ENCODE measurements around the gene SLC39A11. TPM values are rescaled to one million over a fixed set of nuclear protein-coding genes. Genes with fewer than 3 reads are reported as not detected.
"Not testable (repeated sequence)": the region's sequence is repeated elsewhere in the genome, so short reads cannot be mapped to it uniquely, and the experiment has no call there.

Gene SLC39A11
- total RNA-seq, 1 donor from 2014 or later = 22.0 TPM

DNA sequence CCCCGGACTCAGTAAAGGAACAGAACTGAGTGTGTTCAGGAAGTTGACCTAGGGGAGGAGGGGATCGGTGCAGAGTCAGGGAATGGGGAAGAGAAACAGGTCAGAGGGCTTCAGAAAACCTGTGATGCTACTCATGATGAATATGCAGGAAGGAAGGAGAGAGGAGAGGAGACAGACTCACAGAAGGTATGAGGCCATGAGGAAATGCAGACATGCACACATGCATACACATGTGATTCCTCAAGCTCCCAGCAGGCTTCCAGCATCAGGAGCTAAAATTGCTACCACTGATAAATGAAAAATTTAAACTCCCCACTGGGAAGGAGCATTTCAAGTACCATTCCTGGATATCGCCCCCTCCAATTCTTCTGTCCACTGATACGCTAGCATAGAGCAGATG, 262.6 kb downstream of the SLC39A11 start:
- DNase-seq = no peak

DNA sequence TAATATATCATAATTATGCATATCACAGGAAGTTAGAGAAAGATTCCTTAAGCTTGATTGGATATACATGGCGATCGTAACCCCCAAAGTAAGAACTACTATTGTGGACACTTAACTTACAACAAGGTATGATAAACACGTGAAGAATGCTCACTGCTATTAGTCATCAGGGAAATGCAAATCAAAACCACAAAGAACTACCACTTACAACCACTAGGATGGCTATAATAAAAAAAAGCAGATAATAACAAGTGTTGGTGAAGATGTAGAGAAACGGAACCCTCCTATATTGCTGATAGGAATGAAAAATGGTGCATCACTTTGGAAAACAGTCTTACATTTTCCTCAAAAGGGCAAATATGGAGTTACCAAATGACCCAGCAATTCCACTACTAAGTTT, 265.9 kb downstream of the SLC39A11 start:
- no peak for DNase-seq

DNA sequence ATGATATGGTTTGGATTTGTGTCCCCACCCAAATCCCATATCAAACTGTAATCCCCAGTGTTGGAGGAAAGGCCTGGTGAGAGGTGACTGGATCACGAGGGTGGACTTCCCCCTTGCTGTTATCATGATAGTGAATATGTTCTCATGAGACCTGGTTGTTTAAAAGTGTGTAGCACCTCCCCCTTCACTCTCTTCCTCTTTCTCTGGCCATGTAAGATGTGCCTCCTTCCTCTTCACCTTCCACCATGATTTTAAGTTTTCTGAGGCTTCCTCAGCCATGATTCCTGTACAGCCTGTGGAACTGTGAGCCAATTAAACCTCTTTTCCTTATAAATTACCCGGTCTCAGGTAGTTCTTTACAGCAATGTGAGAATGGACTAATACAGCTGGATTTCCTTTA, 266.4 kb downstream of the SLC39A11 start:
- DNase-seq = not testable (repeated sequence)

DNA sequence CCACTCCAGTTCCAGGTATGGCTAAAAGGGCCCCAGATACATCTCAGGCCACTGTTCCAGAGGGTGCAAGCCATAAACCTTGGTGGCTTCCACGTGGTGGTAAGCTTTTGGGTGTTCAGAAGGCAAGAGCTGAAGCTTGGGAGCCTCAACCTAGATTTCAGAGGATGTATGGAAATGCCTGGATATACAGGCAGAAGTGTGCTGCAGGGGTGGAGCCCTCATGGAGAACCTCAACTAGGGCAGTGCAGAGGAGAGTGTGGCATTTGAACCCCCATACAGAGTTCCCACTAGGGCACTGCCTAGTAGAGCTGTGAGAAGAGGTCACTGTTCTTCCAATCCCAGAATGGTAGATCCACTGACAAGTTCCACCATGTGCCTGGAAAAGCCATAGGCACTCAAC, 267.3 kb downstream of the SLC39A11 start:
- DNase-seq = no peak

DNA sequence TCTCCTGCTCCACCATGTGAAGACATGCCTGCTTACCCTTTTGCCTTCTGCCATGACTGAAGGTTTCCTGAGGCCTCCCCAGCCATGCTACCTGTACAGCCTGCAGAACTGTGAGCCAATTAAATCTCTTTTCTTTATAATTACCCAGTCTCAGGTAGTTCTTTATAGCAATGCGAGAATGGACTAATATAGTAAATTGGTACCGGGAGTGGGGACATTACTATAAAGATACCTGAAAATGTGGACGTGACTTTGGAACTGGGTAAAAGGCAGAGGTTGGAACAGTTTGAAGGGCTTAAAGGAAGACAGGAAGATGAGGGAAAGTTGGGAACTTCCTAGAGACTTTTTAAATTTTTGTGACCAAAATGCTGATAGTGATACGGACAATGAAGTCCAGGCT, 268.2 kb downstream of the SLC39A11 start:
- DNase-seq = not testable (repeated sequence)

DNA sequence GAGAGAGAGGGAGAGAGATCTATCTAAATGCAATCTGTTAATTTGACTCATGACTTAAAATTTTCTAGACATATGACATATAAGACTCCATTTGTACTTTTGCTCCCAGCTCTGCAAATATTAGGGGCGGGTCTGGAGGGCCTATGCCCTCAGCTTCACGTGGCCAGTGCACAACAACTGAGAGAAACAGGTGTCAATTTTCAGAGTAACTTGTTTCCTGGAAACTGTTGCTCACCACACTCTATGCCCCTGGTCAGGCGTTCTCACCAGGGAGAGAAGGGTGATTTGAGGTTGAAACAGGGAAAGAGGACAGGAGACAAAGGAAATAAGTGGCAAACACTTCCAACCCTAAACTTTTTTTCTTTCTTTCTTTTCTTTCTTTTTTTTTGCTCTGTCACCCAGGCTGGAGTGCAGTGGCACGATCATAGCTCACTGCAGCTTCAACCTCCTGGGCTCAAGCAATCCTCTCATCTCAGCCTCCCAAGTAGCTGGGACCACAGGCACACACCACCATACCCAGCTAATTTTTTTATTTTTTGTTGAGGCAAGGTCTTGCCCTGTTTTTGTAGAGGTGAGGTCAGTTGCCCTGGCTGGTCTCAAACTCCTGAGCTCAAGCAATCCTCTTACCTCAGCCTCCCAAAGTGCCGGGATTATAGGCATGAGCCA, 270.0 kb downstream of the SLC39A11 start:
- no peak for DNase-seq

DNA sequence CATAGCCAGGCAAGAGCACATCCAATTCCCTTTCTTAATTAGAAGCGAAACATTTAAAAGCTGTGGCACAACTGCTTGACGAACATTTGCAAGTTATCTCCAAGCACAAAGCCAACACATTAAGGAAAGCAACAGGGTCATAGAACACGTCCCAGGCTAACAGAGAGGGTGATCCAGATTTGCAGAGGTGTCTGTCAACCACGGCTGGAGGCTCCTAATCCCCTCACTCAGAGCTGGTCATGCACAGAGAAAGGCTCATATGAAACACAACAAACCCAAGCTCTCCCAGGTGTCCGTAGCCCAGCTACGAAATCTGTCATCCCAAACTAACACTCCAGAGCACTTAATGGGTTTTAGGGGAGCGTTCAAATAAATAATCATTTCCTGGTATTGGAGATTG, 276.1 kb downstream of the SLC39A11 start:
- DNase-seq = no peak

DNA sequence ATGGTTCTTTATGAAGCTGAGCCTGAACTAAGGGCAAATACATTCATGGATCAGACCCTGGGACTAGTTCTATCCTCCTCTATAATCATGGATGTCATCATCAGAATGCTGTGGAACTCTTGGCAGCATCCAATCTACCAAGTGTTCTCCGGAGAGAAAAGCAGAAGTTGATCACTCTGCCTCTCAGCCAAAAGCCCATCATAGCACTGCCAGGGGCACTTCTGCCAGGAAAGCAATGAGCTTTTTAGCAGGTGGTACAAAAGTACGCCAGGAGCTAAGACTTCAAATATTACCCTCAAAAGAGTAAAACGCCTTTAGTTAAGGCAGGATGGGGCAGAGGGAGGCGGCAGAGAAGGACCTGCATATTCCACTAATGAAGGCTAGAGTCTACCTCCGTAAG, 279.0 kb downstream of the SLC39A11 start:
- DNase-seq = no peak

DNA sequence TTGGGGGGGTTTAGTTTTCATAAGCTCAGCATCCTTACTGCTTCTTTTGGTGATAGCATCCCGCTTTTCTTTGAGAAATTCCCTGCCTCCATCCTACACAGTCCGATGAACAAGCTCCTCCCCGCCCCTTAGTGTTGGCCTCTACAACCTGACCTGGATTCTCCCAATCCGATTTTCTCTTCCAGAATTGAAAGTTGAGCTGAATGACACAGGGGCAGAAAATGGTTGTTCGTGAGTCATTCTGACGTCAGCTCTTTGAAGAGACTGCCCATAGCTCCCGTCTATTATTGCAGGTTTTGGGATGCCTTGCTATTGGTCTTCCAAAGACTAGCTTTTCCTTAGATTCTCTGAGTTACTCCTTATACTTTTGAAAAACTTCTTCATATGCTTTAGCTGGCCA, 279.7 kb downstream of the SLC39A11 start:
- DNase-seq = no peak

DNA sequence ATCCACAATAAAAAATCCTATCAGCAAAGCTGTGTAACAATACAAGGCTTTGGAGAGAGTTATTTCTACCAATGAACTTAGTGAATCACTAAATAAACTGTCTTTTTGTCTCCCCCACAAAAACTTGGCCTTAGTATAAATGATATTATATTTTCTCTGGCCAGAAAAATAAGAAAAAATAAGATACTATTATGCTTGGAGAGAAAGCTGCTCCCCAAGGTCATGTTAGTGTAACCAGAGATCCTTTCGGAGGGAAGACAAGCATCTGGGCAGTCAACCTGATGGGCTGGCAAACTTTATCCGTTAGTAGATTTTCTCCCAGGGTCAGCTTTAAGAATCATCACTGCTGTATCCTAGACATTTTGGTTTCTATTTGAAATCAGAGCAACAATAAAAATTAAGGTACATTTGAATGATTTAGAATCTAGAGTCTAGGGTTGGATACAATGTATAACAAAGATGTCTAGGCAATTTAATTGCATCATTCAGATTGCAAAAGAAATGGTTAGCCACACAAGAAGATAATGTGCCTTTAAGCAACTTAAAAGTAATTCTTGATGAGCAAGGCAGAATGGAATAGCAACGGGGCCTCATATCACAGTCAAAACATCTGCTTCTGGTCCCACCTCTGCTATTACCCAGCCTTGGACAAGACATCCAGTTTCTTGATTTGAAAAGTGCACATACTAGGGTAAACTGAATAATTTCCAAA, 280.4 kb downstream of the SLC39A11 start:
- DNase-seq = no peak

DNA sequence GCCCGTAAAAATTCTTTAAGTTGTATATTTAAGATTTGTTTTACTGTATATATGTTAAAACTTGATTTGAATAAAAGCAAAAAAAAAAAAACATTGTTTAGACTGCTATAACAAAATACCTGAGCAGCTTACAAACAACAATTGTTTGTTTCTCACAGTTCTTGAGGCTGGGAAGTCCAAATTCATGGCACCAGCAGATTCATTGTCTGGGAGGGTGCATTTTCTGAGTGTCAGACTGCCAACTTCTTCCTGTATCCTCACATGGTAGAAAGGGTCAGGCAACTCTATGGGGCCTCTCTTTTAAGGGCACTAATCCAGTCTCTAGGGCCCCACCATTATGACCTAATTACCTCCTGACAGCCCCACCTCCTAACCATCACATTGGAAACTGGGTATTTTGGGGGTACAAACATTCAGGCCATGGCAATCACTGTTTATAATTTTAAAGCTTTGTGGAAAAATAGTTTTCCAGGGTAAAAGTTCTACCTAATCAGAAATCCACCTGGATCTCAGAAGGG, 281.4 kb downstream of the SLC39A11 start:
- DNase-seq = no peak

DNA sequence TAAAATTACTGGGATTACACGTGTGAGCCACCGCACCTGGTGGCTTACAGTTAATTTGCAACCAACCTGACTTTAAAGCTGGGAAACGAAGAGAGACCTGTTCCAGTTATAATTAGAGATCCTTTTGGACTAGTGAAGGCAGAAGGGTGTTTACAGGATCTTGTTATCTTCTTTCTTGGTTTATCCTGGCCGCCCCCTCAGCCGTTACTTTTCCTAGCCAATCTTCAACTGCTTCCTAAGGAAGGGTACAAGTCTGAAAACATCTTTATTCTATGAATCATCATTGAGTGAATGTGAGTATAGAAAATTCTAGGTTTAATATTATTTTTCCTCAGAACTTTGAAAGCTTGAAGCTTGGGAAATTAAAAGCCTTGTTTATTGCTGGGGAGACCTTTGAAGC, 286.5 kb downstream of the SLC39A11 start:
- no peak for DNase-seq

DNA sequence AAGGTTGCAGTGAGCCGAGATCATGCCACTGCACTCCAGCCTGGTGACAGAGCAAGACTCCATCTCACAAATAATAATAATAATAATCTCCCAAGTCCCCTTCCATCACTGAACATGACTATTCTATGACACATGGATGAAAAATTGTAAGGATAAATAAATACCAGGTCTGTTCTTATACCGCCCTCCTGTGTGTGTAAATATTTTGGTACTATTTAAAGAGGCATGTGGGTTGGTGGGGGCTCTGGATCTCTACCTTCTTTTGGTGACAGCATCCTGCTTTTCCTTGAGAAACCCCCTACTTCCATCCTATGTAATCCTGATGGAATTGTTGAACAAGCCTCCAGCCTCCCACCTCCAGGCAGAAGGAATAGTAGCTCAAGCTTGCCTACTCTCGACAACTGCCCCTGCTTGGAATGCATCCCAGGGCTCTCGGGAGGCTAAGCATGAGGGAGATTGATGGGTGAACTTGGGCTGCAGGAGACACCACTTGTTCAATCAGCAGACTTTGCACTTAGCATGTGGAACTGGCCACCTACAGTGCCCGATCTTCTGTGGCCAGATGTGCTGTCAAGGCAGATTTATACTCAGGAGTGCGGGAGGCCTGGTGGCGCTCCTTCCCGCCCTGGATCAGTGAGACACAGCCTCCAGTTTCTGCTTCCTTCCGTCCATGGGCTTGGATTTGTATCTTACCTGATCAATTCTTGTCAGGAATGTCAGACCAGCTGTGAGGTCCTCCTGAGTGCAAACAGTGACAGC, 287.4 kb downstream of the SLC39A11 start:
- no peak for DNase-seq

DNA sequence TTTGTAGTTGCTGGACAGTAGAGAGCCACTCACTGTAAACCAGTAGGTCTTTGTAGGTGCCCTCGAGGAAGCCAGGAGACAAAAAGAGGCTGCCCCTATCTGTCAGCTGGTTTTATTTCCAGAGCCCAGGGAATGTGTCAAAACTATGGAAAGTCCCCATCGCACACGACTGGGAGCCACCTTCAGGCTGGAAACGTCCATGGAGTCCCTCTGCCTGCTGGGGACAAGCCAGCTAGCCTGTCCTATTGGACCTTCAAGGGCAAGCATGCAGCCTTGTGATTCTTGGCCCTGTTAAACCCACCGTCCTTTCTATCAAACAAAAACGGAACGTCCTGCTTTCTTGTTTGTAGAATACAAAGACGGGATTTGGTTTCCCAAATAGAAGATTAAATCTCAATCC, 289.8 kb downstream of the SLC39A11 start:
- no peak for DNase-seq

DNA sequence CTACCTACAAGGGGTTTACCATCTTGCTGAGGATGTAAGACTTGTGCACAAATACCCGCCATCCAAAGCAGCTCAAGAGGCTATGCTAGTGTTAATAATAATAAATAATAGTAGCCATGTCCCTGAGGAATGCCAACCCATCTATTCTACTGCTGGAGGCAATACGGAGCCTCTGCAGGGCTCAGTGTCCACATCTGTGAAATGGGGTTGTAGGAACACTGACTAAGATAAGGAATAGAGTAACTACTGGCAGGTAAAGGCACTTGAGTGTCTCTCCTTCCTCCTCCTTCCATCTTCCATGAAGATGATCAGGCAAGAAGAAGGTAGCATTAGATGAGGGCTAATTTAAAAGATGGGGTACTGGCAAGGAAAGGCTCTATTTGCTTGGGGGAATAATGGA, 295.3 kb downstream of the SLC39A11 start:
- no peak for DNase-seq

DNA sequence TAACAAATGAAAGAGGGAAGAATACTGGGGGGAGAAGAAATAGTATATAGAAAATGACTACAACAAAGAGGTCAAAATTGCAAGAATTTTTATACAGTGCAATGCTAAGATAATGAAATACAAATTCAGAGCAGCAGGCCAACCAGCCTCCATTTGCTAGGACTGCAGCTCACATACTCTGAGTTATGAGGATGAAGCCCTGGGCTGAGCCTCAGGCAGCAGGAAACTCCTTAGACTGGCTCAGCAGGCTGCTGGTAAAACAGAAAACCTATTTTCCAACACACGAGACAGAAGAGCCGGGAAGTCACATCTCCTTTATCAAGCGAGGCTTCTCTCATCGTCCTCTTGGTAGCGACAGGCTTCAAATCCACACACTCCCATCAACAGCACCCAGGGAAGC, 296.5 kb downstream of the SLC39A11 start:
- DNase-seq = no peak

DNA sequence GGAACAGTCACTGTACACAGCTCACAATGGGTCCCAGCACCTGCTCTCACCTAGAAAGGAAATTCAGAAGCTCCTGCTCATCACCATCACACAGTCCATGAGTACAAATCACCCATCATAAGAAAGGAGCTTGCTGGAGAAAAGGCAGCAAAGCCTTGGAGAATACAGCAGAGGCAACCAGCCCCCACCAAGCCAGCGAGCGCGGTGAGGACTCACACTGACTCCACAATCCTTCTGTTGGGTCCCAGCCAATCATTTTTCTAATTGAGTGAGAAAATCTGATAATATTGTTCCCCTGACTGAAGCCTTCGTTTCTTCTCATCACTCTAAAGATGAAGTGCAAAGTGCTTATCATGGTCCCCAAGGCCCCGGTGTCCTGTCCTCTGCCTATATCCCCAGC, 298.3 kb downstream of the SLC39A11 start:
- no peak for DNase-seq

DNA sequence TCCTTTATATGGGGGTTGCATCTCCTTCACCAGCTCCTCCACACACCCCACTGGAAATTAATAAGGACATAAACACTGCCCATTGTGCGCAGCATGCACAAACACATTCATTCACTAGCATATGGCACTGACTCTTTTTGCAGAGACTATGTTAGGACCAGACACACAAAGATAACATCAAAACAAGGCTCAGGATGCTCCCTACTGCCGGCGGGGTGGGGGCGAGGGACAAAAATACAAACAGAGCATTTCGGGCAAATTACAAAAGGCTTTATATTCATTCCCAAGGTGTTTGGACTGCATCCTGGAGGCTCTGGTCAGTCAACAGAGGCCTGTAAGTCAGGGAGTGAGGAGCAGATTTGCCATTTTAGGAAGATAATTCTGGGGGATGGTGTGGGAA, 299.7 kb downstream of the SLC39A11 start:
- DNase-seq = no peak

DNA sequence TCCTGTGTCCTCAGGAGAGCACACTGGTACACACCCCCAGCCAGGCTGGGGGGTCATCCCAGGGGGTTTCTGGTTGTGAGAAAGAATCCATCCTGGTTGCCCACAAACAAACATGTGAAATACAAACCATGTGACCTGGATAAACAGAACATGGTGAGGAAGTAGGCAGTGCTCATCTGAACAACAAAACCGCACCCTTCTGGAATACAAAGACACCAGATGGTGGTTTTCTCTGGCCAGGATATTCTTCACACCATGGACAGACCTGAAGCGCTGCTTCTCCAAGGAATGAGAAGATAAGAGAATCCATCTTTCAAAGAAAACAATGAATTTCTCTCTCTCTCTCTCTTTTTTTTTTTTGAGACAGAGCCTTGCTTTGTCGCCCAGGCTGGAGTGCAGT, 302.3 kb downstream of the SLC39A11 start:
- DNase-seq = no peak

DNA sequence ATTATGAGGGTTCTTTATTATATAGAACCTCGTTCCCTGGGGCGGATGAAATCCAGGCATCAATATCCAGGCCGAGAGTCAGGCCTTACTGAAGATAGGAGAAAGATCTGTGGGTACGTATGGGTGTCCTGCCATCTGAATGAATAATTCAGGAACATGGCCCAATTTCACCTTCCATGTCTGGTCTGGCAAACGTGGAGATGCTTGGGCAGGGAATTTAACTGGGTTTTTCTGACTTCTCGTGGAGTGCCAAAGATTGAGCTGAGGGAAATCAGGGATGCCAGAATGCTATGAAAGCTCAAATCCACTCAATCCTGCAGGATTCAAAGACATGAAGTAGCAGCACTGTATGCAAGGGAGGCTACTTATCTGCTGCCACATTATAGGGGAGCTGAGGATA, 302.8 kb downstream of the SLC39A11 start:
- DNase-seq = no peak

DNA sequence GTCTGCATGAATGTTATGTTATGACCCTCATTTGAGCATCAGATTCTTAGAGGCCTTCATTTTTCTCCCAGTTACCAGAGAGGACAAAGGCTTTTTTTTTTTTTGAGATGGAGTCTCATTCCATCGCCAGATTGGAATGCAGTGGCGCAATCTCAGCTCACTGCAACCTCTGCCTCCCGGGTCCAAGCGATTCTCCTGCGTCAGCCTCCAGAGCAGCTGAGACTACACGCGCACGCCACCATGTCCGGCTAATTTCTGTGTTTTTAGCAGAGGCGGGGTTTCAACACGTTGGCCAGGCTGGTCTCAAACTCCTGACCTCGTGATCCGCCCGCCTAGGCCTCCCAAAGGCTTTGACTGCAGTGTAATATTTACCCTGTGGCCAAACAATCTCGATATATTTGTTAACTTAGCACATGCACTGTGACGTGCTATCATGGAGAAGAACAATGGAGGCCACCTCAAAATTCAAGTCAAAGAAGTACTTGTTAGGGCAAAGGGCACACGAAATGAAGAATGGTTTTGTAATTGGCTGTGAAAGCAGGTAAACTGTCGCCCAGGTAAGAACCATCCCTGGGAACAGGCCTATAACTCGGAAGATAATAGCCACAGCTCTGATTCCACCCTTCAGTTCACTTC, 303.4 kb downstream of the SLC39A11 start:
- no peak for DNase-seq

DNA sequence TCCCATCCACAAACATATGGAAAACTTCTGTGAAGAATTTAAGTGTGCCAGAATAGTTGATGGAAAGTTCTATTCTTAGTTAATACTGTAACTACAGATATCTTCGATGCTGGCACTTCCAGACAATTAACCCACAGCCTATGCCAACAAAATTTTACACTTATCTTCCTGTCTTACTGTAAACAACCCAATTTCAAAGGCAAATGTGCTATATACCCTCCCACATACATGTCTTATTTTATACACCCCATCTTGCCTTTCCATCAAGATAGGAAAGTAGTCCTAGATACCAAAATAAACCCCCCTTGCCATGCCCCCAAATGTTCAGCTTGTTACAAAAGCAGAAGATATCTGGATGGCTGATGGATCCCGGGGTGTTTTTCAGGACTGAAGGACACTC, 306.3 kb downstream of the SLC39A11 start:
- DNase-seq = peak; percentile 3

Measured in skin of body (tissue), 2 donors.